A673 (cell line): ENCODE results near the gene OR10A2.

Source experiments
- CTCF ChIP-seq: fragments of 300-800, 200-600 bp; sonication (generic); conservative IDR thresholded peaks from 2 replicates; pipeline ENCODE4 v1.5.1; 2017; ENCODE audit warnings: low read depth, mild to moderate bottlenecking, antibody characterized with exemption, low read length, moderate library complexity, mixed read lengths
- EZH2 ChIP-seq: fragments of 200-600 bp; sonication (generic); IDR thresholded peaks from 2 replicates; pipeline ENCODE4 v1.6.1; 2017; ENCODE audit warnings: borderline replicate concordance, low read depth, mild to moderate bottlenecking, mixed read lengths, antibody characterized with exemption, low read length; ENCODE audit not compliant: poor library complexity, severe bottlenecking

GRCh38 chr11:6864438-6864837 is 1.6 kb downstream of the OR10A2 start:
- TF ChIP-seq CTCF (no peak), EZH2 (no peak)
